ENCODE data around the gene CASTOR1.

CASTOR1 gene

GRCh38 chr22:30238661-30239487 lies 50.4 kb downstream of the CASTOR1 start:
- Histone ChIP-seq H3K4me2 (ENCODE audit: low read length) (no peak overlapping the region), H3K9me3 (ENCODE audit: low read length) (no peaks in the 10 kb centered on the region), H3K4me1 (ENCODE audit: insufficient read depth, low read length, severe bottlenecking) (no peaks in the 10 kb centered on the region), H3F3A (ENCODE audit: insufficient read depth, low read length) (no peaks in the 10 kb centered on the region), H2AFZ (ENCODE audit: low read length) (no peak overlapping the region), H4K20me1 (ENCODE audit: insufficient read depth, low read length) (no peaks in the 10 kb centered on the region), H3K79me2 (ENCODE audit: insufficient read depth, low read length) (no peaks in the 10 kb centered on the region), H3K27ac (ENCODE audit: low read depth, low read length, poor library complexity, severe bottlenecking) (no peak overlapping the region), H3K9ac (ENCODE audit: low read length) (no peak overlapping the region), H3K36me3 (ENCODE audit: insufficient read depth, low read length) (no peaks in the 10 kb centered on the region), H3K9me2 (ENCODE audit: low read depth, low read length) (no peaks in the 10 kb centered on the region), H3K27me3 (ENCODE audit: insufficient read depth, low read length) (no peaks in the 10 kb centered on the region; the same call in 1 of the 2 replicates), H3K4me3 (ENCODE audit: low read depth, low read length, poor library complexity, severe bottlenecking) (no peak overlapping the region)
- TF ChIP-seq, protein P1, sequence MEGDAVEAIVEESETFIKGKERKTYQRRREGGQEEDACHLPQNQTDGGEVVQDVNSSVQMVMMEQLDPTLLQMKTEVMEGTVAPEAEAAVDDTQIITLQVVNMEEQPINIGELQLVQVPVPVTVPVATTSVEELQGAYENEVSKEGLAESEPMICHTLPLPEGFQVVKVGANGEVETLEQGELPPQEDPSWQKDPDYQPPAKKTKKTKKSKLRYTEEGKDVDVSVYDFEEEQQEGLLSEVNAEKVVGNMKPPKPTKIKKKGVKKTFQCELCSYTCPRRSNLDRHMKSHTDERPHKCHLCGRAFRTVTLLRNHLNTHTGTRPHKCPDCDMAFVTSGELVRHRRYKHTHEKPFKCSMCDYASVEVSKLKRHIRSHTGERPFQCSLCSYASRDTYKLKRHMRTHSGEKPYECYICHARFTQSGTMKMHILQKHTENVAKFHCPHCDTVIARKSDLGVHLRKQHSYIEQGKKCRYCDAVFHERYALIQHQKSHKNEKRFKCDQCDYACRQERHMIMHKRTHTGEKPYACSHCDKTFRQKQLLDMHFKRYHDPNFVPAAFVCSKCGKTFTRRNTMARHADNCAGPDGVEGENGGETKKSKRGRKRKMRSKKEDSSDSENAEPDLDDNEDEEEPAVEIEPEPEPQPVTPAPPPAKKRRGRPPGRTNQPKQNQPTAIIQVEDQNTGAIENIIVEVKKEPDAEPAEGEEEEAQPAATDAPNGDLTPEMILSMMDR (IDR thresholded peaks at IDR 0.05; ENCODE audit: low read length), result no peak
- TF ChIP-seq EZH2 (IDR thresholded peaks at IDR 0.05; ENCODE audit: borderline replicate concordance, low read length), result no peak

GRCh38 chr22:30238136-30238535 lies 51.2 kb downstream of the CASTOR1 start:
- Histone ChIP-seq H3K9me2 (ENCODE audit: low read depth, low read length) (no peaks in the 10 kb centered on the region), H3K27ac (ENCODE audit: low read depth, low read length, poor library complexity, severe bottlenecking) (no peak overlapping the region), H3K36me3 (ENCODE audit: insufficient read depth, low read length) (no peaks in the 10 kb centered on the region), H3F3A (ENCODE audit: insufficient read depth, low read length) (no peaks in the 10 kb centered on the region), H3K27me3 (ENCODE audit: insufficient read depth, low read length) (no peaks in the 10 kb centered on the region; the same call in 1 of the 2 replicates), H4K20me1 (ENCODE audit: insufficient read depth, low read length) (no peaks in the 10 kb centered on the region), H3K4me3 (ENCODE audit: low read depth, low read length, poor library complexity, severe bottlenecking) (no peak overlapping the region), H3K79me2 (ENCODE audit: insufficient read depth, low read length) (no peaks in the 10 kb centered on the region), H3K9me3 (ENCODE audit: low read length) (no peaks in the 10 kb centered on the region), H3K9ac (ENCODE audit: low read length) (no peak overlapping the region), H3K4me2 (ENCODE audit: low read length) (no peak overlapping the region), H3K4me1 (ENCODE audit: insufficient read depth, low read length, severe bottlenecking) (no peaks in the 10 kb centered on the region), H2AFZ (ENCODE audit: low read length) (no peak overlapping the region)
- TF ChIP-seq, protein P1 (IDR thresholded peaks at IDR 0.05; ENCODE audit: low read length), result no peak
- no peak for TF ChIP-seq EZH2 (IDR thresholded peaks at IDR 0.05; ENCODE audit: borderline replicate concordance, low read length)

GRCh38 chr22:30236875-30237274 lies 52.4 kb downstream of the CASTOR1 start:
- H3F3A ChIP-seq (ENCODE audit: insufficient read depth, low read length), result no peaks in the 10 kb centered on the region
- no peak overlapping the region for H3K4me2 ChIP-seq (ENCODE audit: low read length)
- H4K20me1 ChIP-seq (ENCODE audit: insufficient read depth, low read length), result no peaks in the 10 kb centered on the region
- H3K36me3 ChIP-seq (ENCODE audit: insufficient read depth, low read length), result no peaks in the 10 kb centered on the region
- no peak overlapping the region for H3K4me3 ChIP-seq (ENCODE audit: low read depth, low read length, poor library complexity, severe bottlenecking)
- H3K9me2 ChIP-seq (ENCODE audit: low read depth, low read length), result no peaks in the 10 kb centered on the region
- no peaks in the 10 kb centered on the region; the same call in 1 of the 2 replicates for H3K27me3 ChIP-seq (ENCODE audit: insufficient read depth, low read length)
- no peak overlapping the region for H2AFZ ChIP-seq (ENCODE audit: low read length)
- H3K9ac ChIP-seq (ENCODE audit: low read length), result no peak overlapping the region
- TF ChIP-seq EZH2 (IDR thresholded peaks at IDR 0.05; ENCODE audit: borderline replicate concordance, low read length), result no peak
- TF ChIP-seq, protein P1 (IDR thresholded peaks at IDR 0.05; ENCODE audit: low read length), result no peak
- H3K27ac ChIP-seq (ENCODE audit: low read depth, low read length, poor library complexity, severe bottlenecking), result no peak overlapping the region
- no peaks in the 10 kb centered on the region for H3K4me1 ChIP-seq (ENCODE audit: insufficient read depth, low read length, severe bottlenecking)
- no peaks in the 10 kb centered on the region for H3K9me3 ChIP-seq (ENCODE audit: low read length)
- H3K79me2 ChIP-seq (ENCODE audit: insufficient read depth, low read length), result no peaks in the 10 kb centered on the region
